ENCODE measurements around the gene MGRN1. TPM values are rescaled to one million over a fixed set of nuclear protein-coding genes. Genes with fewer than 3 reads are reported as not detected.

MGRN1 gene
- total and polyA plus RNA-seq, 2 experiments from 2014 or later, result 14.0 to 26.4 TPM

DNA sequence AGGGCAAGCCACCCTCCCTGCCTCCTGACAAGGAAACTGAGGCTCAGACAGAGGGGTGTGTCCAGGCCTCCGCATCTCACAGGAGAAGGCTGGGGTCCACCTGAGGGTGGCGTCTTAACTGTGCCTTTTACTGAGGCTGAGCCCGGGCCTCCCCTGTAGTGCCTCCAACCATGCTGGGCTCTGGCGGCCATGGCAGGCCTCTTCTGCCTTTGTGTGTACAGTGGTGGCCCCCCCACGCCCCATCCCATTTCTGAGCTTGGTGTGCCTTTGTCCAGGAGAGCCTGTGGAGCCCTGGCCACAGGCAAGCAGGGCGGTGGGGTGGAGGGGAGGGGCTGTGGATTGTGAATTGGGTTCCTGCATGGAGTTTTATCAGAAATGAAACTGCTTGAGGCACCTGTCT, 31.2 kb downstream of the MGRN1 start:
- H3K9me2 ChIP-seq (ENCODE audit: insufficient read depth), result no peaks in the 10 kb centered on the region
- H3K4me2 ChIP-seq (ENCODE audit: unreplicated experiment), result no peak overlapping the region
- H3F3A ChIP-seq (ENCODE audit: insufficient read depth), result no peaks in the 10 kb centered on the region
- peaks cover 24% of the 10 kb centered on the region for H3K79me2 ChIP-seq (ENCODE audit: insufficient read depth)
- no peak overlapping the region for H2AFZ ChIP-seq
- H4K20me1 ChIP-seq (ENCODE audit: insufficient read depth), result no peaks in the 10 kb centered on the region
- no peaks in the 10 kb centered on the region for H3K9me3 ChIP-seq (ENCODE audit: low read depth)
- TF ChIP-seq EZH2 (IDR thresholded peaks at IDR 0.05; ENCODE audit: insufficient read depth, poor library complexity, severe bottlenecking) (no peak), EZH2phosphoT487 (IDR thresholded peaks at IDR 0.05; ENCODE audit: insufficient read depth, low read depth) (no peak)
- 96% methylated on average over 6 of the region's 6 CpGs for WGBS, 2 experiments (ENCODE audit: low coverage in 1 of 2, low lambda C conversion rate in 2 of 2, missing lambda C conversion rate in 2 of 2)
- no peak overlapping the region for H3K27ac ChIP-seq
- no peak overlapping the region for H3K4me3 ChIP-seq
- no peaks in the 10 kb centered on the region for H3K4me1 ChIP-seq (ENCODE audit: insufficient read depth)
- peaks cover 5% of the 10 kb centered on the region; the same call in 1 of the 2 replicates for H3K36me3 ChIP-seq (ENCODE audit: low read depth)
- H3K9ac ChIP-seq, result no peak overlapping the region
- H3K27me3 ChIP-seq (replicated peaks; ENCODE audit: insufficient read depth), result no peaks in the 10 kb centered on the region
- in situ Hi-C loops (cut with MboI), result no loop called here
- no peak for DNase-seq

DNA sequence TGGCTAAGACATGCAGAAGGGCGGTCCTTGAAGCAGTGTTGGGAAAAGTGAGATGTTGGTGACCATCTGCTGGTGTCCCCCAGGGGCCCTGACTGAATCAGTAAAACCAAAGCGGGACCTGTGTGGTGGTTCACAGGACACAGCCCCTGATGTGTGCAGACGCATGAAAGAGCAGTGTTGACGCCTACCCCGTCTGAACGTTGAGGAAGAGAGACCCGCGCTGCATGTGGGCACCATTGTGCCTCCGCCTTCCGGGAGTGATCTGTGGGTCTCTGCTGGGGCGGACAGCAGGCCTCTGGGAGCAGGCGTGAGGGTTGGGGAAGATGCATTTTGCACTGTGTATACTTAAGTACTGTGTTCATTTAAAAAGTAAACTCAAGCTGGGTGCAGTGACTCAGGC, 31.6 kb downstream of the MGRN1 start:
- WGBS, 2 experiments (ENCODE audit: low coverage in 1 of 2, low lambda C conversion rate in 2 of 2, missing lambda C conversion rate in 2 of 2), result 96 to 98% methylated on average over 12 of the region's 12 CpGs
- Histone ChIP-seq H3K4me2 (ENCODE audit: unreplicated experiment) (no peak overlapping the region), H3K27ac (no peak overlapping the region), H3K4me3 (no peak overlapping the region), H2AFZ (no peak overlapping the region), H3K9me3 (ENCODE audit: low read depth) (no peaks in the 10 kb centered on the region), H3K9me2 (ENCODE audit: insufficient read depth) (no peaks in the 10 kb centered on the region), H3K36me3 (ENCODE audit: low read depth) (peaks cover 5% of the 10 kb centered on the region; the same call in 1 of the 2 replicates), H3K9ac (no peak overlapping the region), H3K79me2 (ENCODE audit: insufficient read depth) (peaks cover 24% of the 10 kb centered on the region), H3F3A (ENCODE audit: insufficient read depth) (no peaks in the 10 kb centered on the region), H3K4me1 (ENCODE audit: insufficient read depth) (no peaks in the 10 kb centered on the region), H3K27me3 (replicated peaks; ENCODE audit: insufficient read depth) (no peaks in the 10 kb centered on the region), H4K20me1 (ENCODE audit: insufficient read depth) (no peaks in the 10 kb centered on the region)
- no peak for DNase-seq
- TF ChIP-seq EZH2 (IDR thresholded peaks at IDR 0.05; ENCODE audit: insufficient read depth, poor library complexity, severe bottlenecking) (no peak), EZH2phosphoT487 (IDR thresholded peaks at IDR 0.05; ENCODE audit: insufficient read depth, low read depth) (no peak)
- in situ Hi-C loops (cut with MboI), result no loop called here

DNA sequence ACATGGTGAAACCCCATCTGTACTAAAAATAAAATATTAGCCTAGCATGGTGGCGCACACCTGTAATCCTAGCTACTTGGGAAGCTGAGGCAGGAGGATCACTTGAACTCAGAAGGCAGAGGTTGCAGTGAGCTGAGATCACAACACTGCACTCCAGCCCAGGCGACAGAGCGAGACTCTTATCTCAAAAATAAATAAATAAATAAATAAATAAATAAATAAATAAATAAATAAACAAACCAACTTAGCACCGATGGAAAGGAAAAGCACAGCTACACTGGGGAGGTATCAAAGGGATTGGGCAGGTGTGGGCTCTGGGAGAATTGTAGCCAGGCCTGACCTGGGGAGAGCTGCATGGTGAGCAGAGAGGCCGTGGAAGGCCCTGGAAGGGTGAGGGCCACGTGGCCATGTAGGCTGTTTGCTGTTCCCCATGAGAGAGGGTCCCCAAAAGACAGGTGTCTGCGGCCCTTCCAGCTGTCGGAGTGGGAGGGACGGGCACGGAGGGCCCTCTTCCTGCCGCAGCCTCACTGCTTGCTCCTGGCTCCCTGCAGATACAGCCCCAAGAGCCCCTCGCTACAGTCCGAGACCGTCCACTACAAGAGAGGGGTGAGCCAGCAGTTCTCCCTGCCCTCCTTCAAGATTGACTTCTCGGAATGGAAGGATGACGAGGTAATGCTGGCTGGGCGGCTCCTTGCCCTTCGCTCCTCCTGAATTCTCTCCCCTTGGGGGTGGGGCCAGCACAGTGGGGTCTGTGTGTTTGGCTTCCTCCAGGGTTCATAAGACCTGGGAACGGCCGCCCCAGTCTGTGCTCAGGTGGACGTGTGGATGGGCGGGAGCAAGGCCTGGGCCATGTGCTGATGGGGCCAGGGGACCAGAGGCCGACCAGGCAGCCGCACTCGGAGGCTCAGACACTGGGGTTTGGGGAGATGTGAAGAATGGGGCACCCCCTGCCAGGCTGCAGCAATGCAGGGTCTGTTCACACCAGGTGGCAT, 32.4 kb downstream of the MGRN1 start:
- Histone ChIP-seq H2AFZ (no peak overlapping the region), H3K27me3 (replicated peaks; ENCODE audit: insufficient read depth) (no peaks in the 10 kb centered on the region), H3K4me2 (ENCODE audit: unreplicated experiment) (no peak overlapping the region), H3K79me2 (ENCODE audit: insufficient read depth) (peaks cover 28% of the 10 kb centered on the region), H3K4me1 (ENCODE audit: insufficient read depth) (no peaks in the 10 kb centered on the region), H3K4me3 (no peak overlapping the region), H3K9me3 (ENCODE audit: low read depth) (no peaks in the 10 kb centered on the region), H3F3A (ENCODE audit: insufficient read depth) (no peaks in the 10 kb centered on the region), H3K36me3 (ENCODE audit: low read depth) (peaks cover 5% of the 10 kb centered on the region; the same call in 1 of the 2 replicates), H4K20me1 (ENCODE audit: insufficient read depth) (no peaks in the 10 kb centered on the region), H3K27ac (no peak overlapping the region), H3K9me2 (ENCODE audit: insufficient read depth) (no peaks in the 10 kb centered on the region), H3K9ac (no peak overlapping the region)
- WGBS, 2 experiments (ENCODE audit: low coverage in 1 of 2, low lambda C conversion rate in 2 of 2, missing lambda C conversion rate in 2 of 2), result 96 to 97% methylated on average over 21 to 25 of the region's 25 CpGs
- in situ Hi-C loops (cut with MboI), result no loop called here
- DNase-seq, result no peak
- TF ChIP-seq EZH2phosphoT487 (IDR thresholded peaks at IDR 0.05; ENCODE audit: insufficient read depth, low read depth) (no peak), EZH2 (IDR thresholded peaks at IDR 0.05; ENCODE audit: insufficient read depth, poor library complexity, severe bottlenecking) (no peak)

DNA sequence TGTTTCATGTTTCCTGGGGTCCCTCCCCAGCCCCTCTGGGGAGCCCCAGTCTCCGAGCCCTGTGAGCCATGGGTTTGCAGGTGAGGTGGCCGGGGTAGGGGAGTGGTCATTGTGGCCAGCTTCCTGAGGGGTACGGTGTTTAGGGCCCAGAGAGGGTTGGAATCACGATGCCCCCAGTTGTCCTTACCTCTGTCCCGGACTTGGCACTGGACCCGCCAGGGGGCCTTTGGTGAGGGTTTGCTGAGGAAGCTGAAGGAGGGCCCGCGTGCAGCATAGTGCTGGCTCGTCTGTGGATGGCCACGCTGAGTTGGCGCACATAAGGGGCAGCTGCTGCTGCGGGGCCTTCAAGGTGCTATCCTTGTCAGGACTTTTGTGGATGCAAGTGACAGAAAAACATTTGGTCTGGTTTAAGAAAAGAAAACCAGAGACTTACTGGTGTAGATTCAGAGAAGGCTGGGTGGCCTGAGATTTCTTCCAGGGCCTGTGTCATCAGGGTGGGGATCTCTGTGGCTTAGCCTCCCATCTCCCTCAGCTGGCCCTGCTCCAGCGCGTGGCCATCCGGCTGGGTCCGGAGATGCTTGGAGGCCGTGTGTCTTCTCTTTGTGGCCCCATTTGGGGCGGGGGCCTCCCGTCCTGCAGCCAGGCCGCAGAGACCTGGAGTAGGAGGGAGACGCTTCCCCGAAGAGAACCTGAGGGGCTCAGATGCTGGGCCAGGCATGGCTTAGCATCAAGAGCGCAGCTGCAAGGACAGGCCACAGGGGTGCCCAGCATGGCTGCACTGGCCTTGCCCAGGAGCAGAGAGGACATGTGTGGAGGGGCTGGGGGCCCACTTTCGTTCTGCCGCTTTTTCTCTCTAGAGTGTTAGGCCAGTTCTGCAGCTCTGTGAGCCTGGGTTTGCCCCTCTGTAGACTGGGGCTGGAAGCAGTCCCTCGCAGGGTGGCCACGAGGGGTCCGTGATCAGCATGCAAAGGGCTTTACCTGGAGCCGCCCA, 35.0 kb downstream of the MGRN1 start:
- H3K4me3 ChIP-seq, result no peak overlapping the region
- no peak overlapping the region for H3K4me2 ChIP-seq (ENCODE audit: unreplicated experiment)
- no peaks in the 10 kb centered on the region for H3K27me3 ChIP-seq (replicated peaks; ENCODE audit: insufficient read depth)
- H3K9me3 ChIP-seq (ENCODE audit: low read depth), result no peaks in the 10 kb centered on the region
- H3K9ac ChIP-seq, result peak overlapping the region; percentile 35; the same call in 1 of the 2 replicates
- DNase-seq, result no peak
- no peaks in the 10 kb centered on the region for H3K9me2 ChIP-seq (ENCODE audit: insufficient read depth)
- in situ Hi-C loops (cut with MboI), result no loop called here
- WGBS, 2 experiments (ENCODE audit: low coverage in 1 of 2, low lambda C conversion rate in 2 of 2, missing lambda C conversion rate in 2 of 2), result 89 to 90% methylated on average over 29 of the region's 29 CpGs
- H3F3A ChIP-seq (ENCODE audit: insufficient read depth), result no peaks in the 10 kb centered on the region
- no peaks in the 10 kb centered on the region for H4K20me1 ChIP-seq (ENCODE audit: insufficient read depth)
- H3K36me3 ChIP-seq (ENCODE audit: low read depth), result no peaks in the 10 kb centered on the region; the same call in 1 of the 2 replicates
- no peaks in the 10 kb centered on the region for H3K4me1 ChIP-seq (ENCODE audit: insufficient read depth)
- TF ChIP-seq EZH2phosphoT487 (IDR thresholded peaks at IDR 0.05; ENCODE audit: insufficient read depth, low read depth) (no peak), EZH2 (IDR thresholded peaks at IDR 0.05; ENCODE audit: insufficient read depth, poor library complexity, severe bottlenecking) (no peak)
- peak overlapping the region; percentile 29 for H3K27ac ChIP-seq
- H2AFZ ChIP-seq, result no peak overlapping the region
- H3K79me2 ChIP-seq (ENCODE audit: insufficient read depth), result peaks cover 32% of the 10 kb centered on the region

All from GM23248 (cell line).